GM21367 (cell line): ENCODE measurements around the gene BAZ2B.

Experiments
- ATAC-seq: cut with Tn5 transposase; IDR thresholded peaks from one replicate; pipeline ENCODE4 v1.9.1; 2021; ENCODE audit not compliant: unreplicated experiment

The BAZ2B gene

DNA sequence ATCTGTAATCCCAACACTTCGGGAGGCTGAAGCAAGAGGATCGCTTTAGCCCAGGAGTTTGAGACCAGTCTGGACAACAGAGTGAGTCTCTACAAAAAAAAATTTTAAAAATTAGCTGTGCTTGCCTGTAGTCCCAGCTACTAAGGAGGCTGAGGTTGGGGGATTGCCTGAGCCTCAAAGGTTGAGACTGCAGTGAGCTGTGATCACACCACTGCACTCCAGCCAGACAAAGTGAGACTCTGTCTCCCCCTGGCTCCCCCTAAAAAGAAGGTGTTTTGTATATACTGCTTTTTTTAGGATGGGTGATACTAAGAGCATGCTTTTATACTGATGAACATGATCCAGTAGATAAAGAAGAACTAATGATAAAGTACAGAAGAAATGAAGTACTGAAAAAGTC, 145.0 kb downstream of the BAZ2B start:
- ATAC-seq = no peak

GRCh38 chr2:159468257-159468656, 148.1 kb downstream of the BAZ2B start:
- no peak for ATAC-seq

- no peak for ATAC-seq
Measured at GRCh38 chr2:159462961-159463360, 153.4 kb downstream of the BAZ2B start.

- ATAC-seq = no peak
Measured at GRCh38 chr2:159462201-159462785, 154.1 kb downstream of the BAZ2B start.

- ATAC-seq = no peak
Measured at GRCh38 chr2:159461076-159461475, 155.3 kb downstream of the BAZ2B start.

GRCh38 chr2:159460227-159460626, 156.1 kb downstream of the BAZ2B start:
- ATAC-seq = no peak

GRCh38 chr2:159459279-159459678, 157.1 kb downstream of the BAZ2B start:
- no peak for ATAC-seq

GRCh38 chr2:159457589-159457988, 158.8 kb downstream of the BAZ2B start:
- ATAC-seq = no peak

GRCh38 chr2:159456500-159457426, 159.6 kb downstream of the BAZ2B start:
- no peak for ATAC-seq

- ATAC-seq = no peak
Measured at GRCh38 chr2:159455330-159455918, 160.9 kb downstream of the BAZ2B start.

DNA sequence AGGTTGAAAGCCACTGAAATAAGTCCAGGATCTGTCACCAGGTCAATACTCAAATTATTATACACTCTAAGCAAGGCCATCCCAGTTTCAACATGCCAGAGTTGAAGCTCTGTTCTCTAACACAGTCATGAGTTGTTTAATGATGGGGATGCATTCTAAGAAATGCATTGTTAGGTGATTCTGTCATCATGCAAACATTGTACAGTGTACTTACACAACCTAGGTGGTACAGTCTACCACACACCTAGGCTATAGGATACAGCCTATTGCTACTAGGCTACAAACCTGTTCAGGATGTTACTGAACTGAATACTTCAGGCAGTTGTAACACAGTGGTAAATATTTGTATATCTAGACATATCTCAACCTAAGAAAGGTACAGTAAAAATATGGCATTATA, 162.2 kb downstream of the BAZ2B start:
- no peak for ATAC-seq

DNA sequence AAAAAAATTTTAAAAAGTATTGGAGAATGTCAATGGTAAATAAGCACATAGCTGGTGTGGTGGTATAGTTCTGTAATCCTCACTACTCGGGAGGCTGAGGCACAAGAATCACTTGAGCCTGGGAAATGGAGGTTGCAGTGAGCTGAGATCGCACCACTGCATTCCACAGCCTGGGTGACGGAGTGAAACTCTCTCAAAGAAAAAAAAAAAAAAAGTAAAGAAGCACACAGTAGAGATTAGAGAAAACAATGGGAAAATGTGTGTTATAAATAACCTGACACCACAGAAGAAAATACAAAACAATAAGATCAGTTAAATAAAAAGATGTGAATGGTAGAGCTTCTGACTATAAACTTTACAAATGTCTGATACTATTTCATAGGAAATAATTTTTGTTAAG, 166.2 kb downstream of the BAZ2B start:
- no peak for ATAC-seq

- ATAC-seq = no peak
Measured at GRCh38 chr2:159449504-159450124, 166.7 kb downstream of the BAZ2B start.

- ATAC-seq = no peak
Measured at GRCh38 chr2:159446817-159447216, 169.5 kb downstream of the BAZ2B start.

DNA sequence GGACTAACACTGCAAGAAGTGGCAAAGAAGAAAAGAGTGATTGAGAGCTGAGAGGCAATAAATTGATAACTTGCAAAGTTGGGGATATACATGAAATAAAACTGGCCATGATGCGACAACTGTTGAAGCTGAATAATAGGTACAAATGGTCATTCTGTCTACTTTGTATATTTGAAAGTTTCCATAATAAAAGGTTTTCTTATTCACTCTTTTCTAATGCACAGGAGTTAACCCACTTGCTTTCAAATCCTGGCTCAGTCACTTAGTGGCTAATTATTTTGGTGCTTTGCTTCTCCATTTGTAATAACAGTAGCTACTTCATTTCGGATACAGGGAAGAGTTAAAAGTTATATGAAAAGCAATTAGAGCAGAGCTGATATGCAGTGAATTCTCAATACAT, 170.1 kb downstream of the BAZ2B start:
- ATAC-seq = no peak

- ATAC-seq = no peak
Measured at GRCh38 chr2:159445307-159445706, 171.0 kb downstream of the BAZ2B start.

GRCh38 chr2:159444754-159445153, 171.6 kb downstream of the BAZ2B start:
- no peak for ATAC-seq

- ATAC-seq = no peak
Measured at GRCh38 chr2:159442159-159442852, 174.0 kb downstream of the BAZ2B start.

DNA sequence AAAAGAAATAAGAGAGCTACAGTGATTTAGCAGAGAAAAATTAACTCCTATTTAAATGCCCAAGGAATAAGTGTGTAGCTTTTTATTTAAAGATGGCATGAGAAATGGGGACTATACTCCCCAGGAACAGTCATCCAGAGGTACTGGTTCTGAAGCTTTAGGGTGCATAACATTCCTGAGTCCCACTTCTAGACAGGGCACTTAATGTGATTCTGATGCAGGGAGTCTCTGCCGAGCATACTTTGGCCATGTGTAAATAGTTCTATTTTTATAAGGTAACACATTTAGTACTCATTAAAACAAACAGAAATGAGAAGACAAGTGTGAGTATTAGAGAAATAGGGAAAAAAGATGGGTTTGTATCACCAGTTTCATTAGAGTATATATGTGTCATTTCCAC, 175.2 kb downstream of the BAZ2B start:
- ATAC-seq = no peak

- no peak for ATAC-seq
Measured at GRCh38 chr2:159439421-159439820, 176.9 kb downstream of the BAZ2B start.

DNA sequence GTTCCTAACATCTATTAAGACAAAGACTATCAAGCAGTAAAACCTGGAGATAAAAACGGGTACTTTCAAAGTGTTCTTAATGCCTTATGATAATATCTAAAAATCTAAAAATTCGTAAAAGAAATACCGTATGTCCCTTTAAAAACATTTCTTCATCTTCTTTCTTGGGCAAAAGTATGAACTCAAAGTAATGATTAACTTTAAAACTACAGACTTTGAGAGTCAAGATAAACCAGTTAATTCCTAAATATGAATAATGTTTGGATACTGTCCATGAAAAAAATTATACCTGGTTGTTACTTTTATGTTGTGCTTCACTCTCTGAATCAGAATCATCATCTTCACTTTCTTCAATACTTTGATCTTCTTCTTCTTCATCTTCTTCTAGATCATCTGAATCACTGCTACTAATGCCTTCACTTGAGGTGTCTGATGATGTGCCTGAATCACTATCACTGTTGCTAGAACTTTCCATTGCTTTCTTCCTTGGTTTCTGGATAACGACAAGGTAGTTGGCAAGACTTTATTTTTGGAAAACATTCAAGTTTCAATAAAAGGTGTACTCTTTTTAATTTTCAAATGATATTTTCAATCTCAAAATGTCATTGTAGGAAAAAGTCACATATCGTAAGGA, 177.5 kb downstream of the BAZ2B start:
- ATAC-seq = no peak
